GM04503 (cell line): ENCODE data around the gene LYZL6.
A peak's percentile ranks its signal among the peaks of the same experiment; 100 is the strongest.
"Not testable (repeated sequence)": the region's sequence is repeated elsewhere in the genome, so short reads cannot be mapped to it uniquely, and the experiment has no call there.

Experiments used
- DNase-seq: peaks from one replicate; pipeline ENCODE4 v3.0.0-alpha.2; 2012; ENCODE audit warnings: low read depth

LYZL6 gene

DNA sequence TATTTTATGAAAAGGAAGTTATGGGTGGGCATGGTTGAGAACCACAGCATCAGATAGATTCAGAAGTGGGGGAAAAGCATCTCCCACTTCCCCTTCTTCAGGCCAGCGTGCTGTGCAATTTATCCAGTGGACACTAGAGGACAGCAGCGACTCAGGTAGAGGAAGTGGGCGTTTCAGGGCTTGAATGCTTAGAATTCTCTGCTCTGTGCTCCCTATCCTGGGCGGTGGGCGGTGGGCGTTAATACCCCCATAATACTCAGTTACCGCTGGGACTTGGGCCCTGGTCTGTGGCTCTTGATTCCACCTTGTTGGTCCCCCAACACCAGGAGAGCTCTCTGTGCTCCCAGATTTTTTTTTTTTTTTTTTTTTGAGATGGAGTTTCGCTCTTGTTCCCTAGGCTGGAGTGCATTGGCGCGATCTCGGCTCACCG lies 3.7 kb upstream of the LYZL6 start:
- DNase-seq: no peak

DNA sequence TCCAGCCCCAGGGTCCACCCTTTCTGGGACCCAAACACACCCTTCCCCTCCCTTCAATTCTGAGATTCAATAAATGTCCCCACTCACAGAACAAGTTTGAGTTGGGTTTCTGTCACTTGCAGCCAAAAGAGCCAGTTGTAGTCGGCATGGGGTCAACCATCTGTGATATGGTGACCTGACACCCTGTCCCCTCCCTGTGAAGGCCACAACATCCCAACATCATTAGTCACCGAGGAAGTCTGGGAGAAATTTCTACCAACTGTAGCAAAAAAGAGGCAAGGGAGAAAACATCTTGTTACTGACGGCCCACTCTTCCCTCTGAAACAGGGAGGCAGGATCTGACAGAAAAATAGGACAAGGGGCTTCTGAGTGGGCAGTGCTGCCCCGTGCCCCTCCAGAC lies 638 bp upstream of the LYZL6 start:
- no peak for DNase-seq

DNA sequence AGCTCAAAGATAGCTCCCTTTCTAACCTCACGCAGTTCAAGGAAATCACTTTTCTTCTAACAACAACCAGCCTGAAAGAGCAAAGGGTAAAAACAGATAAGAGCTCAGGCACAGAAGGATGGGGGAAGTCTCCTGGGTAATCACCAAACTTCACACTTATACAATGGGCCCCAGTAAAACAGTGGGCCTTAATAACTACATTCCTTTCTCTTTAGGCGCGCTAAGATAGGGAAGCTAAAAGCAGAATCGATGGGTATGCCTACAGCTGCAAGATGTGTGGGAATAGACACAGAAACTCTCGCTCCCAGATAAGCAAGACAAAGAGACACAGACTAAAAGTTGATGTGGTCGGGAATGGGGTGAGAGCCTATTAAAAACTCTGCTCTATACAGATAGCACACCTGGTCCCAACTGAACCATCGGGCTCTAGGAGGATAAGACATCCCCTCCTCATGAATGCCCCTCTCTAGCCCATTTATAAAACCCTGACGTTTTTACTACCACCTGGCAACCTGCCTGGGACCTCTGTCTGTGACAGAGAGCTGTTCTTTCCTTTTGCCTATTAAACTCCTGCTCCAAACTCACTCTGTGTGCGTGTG lies 826 bp downstream of the LYZL6 start:
- no peak for DNase-seq

DNA sequence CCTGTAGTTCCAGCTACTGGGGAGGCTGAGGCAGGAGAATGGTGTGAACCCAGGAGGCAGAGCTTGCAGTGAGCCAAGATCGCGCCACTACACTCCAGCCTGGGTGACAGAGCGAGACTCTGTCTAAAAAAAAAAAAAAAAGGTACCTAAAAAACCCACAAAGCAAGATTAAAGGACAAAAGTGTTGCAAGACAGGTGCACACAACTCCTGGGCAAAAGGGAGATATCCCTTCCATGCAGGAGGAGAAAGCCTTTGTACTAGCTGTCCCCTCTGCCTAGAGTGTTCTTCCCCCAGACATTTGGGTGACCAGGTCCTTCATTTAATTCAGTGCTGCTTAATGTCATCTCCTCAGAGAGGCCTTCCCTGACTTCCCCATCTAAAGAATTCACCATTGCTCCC lies 5.0 kb downstream of the LYZL6 start:
- DNase-seq: not testable (repeated sequence)

DNA sequence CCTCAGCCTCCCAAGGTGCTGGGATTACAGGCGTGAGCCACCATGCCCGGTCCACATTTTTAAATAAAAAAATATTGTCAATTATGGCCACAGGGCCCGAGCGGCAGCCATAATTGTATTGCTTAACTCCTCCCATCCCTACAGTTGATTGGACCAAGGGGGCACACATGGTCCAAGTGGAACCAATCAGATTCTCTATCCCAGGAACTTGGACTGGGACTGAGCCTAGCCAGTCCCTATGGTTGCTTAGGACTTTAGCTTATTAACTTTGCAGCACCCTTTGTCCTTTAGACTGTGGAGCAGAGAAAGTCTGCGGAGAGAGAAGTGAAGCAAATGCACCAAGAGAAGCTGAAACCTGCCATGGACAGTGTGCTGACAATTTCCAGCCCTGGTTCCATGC lies 7.5 kb downstream of the LYZL6 start:
- DNase-seq: no peak

DNA sequence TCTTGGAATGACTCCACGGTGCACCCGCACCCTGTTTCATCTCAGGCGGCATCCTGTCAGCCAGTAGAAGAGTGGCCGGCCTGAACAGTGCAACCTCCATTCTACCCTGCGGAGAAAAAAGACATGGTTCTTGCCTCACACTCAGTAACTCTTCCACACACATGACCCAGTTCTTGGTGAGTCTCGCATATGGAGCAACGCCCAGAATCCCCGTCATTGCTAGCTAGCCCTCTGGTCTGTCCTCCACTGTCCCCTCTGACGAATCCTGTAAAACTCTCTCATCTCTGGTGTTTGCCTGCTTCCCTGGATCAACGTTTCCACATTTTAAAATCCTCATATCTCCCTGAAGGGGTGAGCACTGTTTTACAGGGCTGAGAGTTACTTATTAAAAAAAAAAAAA lies 8.8 kb downstream of the LYZL6 start:
- DNase-seq: no peak

DNA sequence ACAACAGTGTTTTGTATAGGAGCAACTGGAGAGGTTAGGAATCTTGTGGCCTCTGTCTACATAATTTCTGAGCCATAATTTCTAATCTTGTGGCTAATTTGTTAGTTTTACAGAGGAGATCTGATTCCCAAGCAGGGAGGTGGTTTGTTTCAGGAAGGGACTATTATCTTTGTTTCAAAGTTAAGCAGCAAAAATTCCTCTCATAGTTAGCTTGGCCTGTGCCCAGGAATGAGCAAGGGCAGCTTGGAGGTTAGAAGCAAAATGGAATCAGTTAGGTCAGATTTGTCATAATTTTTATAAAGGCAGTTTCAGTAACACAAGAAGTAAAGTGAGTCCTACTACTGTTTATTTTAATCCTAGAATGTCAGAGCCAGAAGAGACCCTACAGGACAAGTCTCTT lies 10.9 kb downstream of the LYZL6 start:
- peak; percentile 11 for DNase-seq

DNA sequence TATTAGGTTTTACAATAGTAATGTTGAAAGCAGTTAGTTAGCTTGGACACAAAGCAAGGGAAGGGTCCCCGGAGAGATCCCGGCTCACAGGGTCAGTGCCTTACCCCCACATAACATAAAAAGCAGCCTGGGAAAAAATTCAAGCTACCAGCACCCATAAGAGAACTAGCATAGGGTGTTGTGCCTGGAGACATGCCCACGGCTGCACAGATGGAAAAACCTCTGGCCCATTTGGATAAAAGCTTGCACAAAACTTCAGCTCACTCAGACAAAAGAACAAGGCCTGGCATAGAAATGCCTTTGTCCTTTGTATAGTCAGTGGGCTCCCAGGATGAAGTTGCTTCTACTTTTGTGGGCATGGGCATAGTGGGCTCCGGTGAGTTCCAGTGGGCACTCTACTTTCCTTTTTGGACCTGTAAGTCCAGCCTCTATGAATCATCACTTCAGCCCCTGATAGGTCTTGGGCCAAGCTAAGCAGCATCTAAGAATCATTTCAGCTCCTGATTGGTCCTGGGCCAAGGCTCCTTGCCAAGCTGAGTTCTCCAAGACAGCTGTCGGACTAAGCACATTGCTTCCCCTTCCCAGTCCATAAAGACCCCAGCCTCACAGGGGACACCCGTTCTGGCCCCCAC lies 11.6 kb downstream of the LYZL6 start:
- DNase-seq: no peak

DNA sequence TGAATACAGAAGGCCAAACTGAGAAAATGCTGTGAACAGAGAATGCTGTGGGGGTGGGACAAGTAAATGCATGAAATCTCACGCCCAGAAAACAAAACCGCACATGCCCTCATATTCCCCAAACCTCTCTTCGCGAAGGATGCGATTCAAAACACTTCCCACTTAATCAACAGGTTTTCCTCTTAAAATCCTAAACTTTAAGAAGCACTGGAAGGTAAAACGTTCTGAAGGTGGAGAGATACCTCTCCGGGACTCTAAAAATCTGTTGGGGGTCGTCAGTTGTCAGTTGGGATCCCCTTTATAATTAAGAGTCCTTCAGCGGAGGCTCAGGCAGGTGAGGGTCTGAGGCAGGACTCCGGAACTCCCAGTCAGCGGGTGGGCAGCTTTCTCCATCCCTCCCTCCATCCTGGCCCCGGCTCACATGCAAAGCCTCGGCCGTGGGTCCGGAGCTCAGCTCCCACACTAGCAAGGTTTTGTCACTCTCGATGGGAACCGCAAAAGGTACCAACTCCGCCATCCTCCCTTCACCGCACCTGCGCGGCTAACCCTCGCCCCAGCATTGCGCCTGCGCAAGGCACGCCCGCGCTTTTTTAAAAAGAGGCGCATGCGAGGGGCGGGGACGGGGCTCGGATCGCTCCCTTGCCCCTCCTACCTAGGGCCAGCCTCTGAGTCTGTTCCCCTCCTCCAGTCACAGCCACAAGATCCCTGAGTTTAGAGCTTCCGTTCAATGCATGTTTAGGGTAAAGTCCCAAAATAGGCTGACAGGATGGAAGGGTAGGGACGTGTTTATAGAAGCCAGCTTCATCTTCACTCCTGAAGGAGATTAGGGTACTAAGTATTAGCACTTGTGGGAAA lies 13.1 kb downstream of the LYZL6 start, which contains the start of gene RDM1:
RDM1 (minus strand) TSS at position 563 of the 855 bp plus-strand sequence; CDS start at position 517, 46 bp downstream.
- DNase-seq: no peak

DNA sequence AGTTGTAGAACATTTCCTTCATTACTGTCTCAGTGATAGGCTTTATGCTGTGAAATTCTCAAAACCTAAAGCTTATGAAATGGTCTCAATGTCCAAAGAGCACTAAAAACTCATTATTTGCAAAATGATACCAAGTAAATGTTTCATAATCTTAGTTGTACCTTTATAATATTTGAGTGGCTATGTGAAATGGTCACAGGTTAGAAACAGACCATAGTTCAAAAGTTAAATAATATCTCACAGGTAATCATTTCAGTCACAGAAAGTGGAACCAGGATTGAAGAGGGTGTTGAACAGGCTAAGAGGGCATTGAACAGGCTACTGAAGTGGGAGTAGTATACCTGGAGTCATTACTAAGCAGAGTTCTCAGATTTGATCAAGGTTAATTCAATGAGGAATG lies 15.8 kb downstream of the LYZL6 start:
- no peak for DNase-seq

DNA sequence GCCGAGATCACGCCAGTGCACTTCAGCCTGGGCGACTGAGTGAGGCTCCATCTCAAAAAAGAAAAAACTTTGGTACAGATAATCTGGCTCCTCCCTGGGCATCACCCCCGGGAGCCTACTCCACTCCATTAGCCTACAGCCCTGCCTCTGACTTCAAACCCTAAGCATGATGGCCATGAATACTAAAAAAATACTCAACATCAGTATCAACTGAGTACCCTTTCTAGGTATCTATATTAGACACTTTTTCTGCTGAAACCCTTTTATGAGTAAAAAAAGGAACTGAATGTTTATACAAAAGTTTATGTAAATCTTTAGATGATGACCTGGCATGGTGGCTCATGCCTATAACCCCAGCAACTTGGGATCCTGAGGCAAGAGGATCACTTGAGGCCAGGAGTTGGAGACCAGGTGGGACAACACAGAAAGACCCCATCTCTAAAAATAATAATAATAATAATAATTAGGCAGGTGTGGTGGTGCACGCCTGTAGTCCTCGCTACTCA lies 19.9 kb downstream of the LYZL6 start:
- no peak for DNase-seq

DNA sequence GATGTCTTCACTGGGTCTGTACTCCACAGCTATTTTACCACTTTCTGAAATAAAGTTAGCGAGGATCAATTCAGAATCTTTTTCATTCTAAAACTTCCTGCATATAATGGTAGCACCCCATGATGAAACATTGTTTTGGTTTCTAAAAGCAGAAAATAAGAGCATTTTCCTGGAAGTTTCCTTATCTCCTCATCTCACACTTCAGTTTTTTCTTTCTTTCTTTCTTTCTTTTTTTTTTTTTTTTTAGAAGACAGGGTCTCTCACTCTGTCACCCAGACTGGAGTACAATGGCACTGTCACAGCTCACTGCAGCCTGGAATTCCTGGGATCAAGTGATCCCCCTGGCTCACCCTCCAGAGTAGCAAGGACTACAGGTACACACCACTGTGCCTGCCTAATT lies 23.3 kb downstream of the LYZL6 start:
- no peak for DNase-seq

DNA sequence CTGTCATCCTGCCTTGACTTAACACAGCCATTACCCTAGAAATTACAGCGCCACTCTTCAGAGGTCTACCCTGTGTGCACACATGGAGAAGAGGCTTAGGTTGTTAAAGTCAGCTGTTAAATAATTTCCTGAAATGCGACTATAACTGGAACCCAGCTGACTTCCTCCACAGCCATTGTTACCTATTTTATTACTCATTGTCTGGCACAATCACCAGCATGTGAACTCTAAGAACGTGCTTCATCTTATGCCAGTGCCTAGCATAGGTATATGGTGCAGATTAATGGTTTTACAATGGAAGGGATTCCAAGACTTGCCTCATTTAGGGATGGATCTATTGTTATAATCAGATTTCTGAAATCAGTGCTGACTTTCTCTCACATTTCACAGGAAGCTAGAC lies 24.8 kb downstream of the LYZL6 start:
- no peak for DNase-seq

DNA sequence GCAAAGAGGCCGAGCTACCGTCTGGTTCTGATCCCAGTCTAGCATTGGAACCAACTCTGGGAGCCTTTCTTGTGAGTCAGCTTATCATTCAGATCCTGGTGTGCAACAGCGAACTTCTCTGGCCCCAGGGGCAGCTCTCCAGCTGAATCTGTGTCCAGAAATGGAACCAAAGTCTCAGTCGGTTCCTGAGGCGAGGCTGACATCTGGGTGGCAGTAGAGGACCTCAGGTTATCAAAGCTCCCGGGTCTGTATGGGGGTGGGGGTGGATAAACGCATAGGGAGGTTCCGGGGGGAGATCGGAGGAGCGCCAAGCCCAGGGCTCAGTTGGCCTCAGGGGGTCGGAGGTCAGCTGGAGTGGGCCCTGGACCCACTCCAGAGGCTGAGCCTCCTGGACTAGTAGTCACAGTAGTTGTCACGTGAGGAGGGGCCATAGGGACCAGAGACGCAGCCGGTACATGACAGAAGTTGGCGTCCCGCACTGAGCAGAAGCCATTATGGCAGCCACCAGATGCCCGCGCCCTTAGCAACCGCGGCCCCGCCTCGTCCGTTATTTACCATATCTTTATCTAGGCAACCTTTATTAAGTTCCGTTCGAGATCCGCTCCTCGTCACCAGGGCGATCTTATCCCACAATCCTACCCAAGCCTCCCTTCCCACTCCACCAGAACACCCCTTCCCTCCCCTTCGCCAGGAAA lies 25.8 kb downstream of the LYZL6 start:
- DNase-seq: no peak

DNA sequence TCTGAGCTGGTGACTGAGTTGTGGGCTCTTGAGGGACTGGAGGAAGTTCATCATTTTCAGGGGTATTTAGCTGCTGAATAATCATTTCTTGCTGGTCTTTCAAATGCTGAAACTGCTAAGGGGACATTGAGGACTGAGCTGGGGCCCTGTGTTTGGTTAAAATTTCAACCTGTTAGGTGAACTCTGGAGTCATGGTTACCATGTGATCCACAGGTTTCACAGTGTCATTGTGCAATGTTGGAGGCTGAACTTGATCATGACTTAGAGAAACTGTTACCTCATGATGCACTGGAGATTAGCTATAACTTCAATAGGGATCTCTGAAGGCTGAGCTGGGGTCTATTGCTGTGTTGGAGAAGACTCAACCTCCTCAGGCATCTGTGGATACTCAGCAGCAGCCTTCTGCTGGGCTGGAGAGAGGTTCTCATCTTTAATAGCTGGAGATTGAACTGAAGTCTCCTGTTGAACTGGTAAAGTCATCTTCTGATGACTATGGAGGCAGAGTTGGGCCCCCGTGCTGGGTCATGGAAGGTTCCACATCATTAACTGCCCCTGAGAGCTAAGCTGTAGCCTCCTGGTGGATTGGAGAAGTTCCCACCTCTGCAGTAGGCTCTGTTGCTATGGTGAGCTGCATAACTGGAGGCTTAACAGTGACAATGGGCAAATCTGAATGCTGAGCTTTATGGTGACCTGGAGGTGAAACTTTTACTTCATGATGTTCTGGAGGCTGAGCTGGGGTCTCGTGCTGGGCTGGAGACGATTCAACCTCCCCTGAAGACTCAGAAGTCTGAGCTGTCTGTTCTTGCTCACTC lies 28.2 kb downstream of the LYZL6 start:
- no peak for DNase-seq

DNA sequence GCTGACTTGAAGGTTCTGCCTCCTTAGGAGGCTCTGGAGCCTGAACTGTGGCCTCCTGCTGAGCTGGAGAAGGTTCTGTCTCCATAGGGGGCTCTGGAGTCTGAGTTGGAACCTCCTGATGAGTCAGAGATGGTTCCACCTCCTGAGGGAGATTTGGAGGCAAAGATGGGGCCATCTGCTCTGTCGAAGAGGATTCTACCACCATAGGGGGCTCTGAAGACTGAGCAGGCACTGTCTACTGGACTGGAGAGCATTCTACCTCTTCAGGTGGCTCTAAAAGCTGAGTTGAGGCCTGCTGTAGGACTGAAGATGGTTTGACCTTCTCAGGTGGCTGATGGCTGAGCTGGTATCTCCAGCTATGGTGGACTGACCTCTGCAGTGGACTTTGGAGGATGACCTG lies 29.2 kb downstream of the LYZL6 start:
- DNase-seq: no peak

DNA sequence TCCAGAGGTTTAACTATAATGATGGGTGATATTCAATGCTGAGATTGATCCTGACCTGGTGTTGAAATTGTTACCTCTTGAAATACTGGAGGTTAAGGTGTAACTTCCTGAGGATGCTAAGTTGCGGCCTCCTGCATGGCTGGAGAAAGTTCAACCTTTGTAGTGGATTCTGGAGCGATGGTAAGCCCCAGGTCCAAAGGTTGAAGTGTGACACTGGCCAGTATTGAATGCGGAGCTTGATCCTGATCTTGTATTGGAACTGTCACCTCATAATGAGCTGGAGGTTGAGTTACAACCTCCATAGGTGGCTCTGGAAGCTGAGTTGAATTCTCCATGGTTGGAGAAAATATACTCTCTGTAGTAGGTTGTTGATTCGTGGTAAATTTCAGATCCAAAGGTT lies 29.9 kb downstream of the LYZL6 start:
- DNase-seq: no peak

DNA sequence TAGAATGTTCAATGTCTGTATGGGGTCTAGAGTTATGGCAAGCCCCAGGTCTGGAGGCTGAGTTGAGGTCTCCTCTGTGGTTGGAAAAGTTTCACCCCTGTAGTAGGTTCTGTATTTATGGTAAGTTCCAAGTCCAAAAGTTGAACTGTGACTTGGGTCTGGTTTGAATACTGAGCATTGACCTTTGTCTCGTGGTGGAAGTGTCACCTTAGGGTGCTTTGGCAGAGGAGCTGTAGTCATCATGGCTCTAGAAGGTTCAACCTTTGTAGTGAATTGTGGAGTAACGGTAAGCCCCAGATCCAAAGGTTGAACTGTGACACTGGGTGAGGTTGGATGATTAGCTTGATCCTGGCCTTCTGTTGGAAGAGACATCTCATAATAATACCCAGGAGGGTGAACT lies 30.6 kb downstream of the LYZL6 start:
- no peak for DNase-seq

DNA sequence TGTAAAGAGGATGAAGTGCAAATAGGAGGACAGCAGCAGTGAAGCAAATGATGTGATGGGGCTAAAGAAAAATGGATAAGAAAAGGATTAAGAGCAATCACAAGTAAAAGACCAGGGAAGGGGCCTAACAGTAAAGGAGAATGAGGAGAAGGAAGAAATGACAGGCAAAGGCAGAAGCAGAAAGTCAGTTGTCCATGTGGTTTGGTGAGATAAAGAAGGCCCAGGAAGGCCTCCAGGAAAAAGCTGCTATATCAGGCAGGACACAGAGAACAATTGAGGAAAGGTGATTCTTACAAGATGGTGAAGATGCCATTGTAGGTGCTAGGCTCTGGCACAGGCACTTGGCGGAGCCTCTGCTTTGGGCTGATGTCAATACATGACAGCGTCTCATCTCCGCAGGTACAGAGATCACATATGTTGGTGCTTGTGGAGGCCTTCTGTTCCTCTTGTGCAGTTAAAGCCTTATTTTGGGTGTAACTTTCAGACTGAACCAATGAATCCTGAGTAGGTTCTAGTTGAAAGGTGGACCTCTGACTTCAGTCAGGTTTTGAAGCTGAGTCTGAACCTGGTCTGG lies 31.1 kb downstream of the LYZL6 start:
- DNase-seq: no peak

DNA sequence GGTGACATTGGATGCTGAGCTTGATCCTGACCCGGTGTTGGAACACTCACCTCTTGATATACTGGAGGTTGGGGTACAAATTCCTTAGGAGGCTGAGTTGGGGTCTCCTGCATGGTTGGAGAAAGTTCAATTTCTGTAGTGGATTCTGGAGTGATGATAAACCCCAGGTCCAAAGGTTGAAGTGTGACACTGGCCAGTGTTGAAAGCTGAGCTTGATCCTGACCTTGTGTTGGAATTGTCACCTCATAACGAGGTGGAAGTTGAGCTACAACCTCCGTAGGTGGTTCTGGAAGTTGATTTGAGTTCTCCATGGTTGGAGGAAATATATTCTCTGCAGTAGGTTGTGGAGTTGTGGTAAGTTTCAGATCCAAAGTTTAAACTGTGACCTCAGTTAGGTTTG lies 34.1 kb downstream of the LYZL6 start:
- DNase-seq: no peak

DNA sequence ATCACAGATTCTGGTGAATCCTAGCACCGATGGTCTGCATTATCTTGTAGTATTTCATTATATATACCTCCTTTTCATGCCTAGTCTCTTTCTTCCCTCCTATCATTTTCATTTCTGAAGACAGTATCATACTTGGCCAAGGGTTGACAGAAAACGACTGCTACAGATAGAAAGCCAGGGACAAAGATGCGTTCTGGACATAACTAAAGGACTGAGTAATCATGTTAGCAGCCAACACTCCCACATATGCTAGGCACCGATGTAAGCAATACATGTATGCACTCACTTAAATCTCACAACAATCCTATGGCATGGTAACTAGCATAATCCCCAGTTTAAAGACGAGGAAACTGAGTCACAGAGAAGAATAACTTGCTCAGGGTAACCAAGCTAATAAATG lies 35.8 kb downstream of the LYZL6 start:
- DNase-seq: no peak
